Activated CD8-positive, alpha-beta memory T cell treated with anti-CD3 and anti-CD28 coated beads, Interleukin-2, amount 50 U/mL, for 4 hours (primary cell): Measurements from ENCODE around the gene BCAP29.

Experiments used
- DNase-seq: peaks from one replicate; pipeline ENCODE4 v3.0.0-alpha.2; 2020

Gene BCAP29

DNA sequence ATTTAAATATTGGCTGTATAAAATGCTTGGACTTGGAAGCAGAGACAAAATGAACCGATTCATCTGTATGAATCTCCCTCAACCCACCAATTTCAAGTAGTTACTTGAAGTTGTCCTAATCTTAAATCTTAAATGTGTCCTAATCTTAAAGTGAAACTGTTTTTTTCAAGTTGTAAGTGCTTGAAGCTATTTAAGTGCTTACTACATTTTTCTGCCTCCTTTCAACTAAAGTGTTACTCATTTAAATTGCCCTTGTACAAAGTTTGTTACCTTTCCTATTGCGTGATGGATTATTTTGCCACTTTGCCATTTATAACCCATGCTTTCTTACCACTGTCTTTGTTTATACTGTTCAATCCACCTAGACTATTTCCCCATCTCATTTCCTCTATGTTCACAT, 2.8 kb downstream of the BCAP29 start:
- no peak for DNase-seq

GRCh38 chr7:107584716-107585115, 4.7 kb downstream of the BCAP29 start:
- DNase-seq, result no peak

DNA sequence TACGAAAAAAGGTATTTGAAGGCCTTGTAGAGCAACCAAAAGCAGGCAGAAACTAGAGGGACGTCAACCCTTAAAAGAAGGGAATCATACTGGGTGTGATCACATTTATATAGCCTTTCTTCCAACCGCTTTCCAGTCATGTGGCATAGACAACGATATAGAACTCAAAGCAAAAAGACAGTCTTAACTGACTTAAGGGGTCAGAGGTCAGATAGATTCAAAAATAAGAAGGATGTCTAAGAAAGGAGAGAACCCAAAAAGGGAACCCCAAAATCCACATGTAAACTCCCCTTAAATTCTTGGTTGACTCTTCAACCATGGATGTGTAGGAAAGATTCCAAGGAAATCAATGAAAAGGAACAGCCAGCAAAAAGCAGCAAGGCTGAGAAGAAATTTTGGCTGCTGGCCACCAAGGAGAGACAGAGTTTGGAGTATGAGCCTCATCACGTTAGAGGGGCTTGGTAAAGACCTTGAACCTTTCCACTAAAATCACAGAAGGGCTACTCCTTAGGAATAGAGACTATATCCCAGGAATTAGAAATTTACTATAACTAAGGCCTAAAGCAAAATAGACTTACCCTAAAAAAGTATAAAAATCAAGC, 8.6 kb downstream of the BCAP29 start:
- DNase-seq, result no peak

DNA sequence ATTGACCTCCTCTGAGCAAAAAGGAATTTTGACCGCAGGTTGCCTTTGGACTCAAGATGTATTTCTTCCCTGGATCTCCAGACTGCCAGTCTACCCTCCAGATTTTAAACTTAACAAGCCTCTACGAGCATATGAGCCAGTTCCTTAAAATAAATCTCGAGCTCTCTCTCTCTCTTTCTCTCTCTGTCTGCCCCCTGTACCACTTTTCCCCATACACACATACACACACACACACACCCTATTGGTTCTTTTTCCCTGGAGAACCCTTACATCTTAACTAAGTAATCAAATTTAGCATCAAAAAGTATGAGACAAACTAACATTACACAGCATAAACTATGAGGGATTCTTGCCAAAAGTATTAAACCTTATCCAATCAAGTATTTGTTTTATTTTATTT, 11.4 kb downstream of the BCAP29 start:
- no peak for DNase-seq

DNA sequence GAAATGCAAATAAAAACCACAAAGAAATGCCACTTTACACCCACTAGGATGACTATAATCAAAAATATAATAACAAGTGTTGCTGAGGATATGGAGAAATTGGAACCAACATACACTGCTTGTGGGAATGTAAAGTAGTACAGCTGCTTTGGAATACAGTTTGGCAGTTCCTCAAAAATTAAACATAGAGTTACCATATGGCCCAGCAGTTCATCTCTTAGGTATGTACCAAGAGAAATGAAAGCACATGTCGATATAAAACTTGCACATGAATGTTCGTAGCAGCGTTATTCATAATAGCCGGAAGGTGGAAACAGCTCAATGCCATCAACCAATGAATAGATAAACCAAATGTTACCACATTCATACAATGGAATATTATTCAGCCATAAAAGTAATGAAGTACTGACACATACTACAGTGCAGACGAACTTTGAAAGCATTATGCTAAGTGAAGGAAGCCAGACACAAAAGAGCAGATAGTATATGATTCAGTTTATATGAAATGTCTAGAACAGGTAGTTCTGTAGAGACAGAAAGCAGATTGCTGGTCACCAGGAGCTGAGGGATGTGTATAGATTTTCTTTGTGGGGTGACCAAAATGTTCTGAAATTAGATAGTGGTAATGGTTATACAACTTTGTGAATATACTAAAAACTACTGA, 12.4 kb downstream of the BCAP29 start:
- DNase-seq, result no peak

GRCh38 chr7:107593025-107593410, 13.0 kb downstream of the BCAP29 start:
- DNase-seq, result no peak

- no peak for DNase-seq
These were observed 15.1 kb downstream of the BCAP29 start for GRCh38 chr7:107594961-107595737.

DNA sequence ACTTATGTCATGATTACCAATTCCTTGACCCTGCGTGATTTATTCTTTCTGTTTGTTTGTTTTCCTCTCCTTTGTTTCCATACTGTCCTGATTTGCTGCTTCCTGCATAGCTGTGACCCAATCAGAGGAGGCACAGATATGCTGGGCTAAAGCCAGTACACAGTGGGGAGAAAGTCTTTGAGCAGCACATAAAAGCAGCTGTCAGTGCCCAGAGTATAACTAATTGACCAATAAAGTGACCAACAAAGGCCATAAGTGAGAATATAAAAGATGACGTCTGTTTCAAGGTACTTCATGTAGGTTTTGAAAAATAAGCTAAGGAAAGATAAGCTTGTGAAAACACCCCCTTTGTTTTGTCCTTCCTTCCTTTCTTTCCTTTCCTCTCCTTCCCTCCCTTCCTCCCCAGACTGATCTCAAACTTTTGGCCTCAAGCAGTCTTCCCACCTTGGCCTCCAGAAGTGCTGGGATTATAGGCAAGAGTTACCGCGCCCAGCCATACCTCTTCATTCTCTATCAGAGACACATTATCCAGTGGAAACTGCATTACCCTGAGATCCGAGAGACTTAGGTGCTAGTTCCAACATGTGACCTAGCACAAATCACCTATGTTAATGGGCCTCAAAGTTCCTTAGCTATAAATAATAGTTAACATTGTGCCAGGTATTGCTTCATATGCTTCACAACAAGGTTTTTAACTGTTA, 17.0 kb downstream of the BCAP29 start:
- DNase-seq, result no peak

- no peak for DNase-seq
These were observed 17.5 kb downstream of the BCAP29 start for GRCh38 chr7:107597582-107597916.

- DNase-seq, result no peak
These were observed 17.9 kb downstream of the BCAP29 start for GRCh38 chr7:107597953-107598352.

DNA sequence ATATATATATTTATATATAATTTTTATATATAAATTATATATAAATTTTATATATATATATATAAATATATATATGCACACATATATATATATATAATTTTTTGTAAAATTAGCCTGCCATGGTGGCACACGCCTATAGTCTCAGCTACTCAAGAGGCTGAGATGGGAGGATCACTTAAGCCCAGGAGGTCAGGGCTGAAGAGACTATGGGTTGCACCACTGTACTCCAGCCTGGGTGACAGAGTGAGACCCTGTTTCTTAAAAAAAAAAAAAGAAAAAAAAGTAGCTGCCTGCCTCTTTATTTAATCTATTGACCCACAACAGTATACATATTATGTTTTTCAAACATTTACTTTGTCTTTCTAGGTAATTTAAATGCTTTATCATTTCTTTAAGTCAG, 19.2 kb downstream of the BCAP29 start:
- no peak for DNase-seq

DNA sequence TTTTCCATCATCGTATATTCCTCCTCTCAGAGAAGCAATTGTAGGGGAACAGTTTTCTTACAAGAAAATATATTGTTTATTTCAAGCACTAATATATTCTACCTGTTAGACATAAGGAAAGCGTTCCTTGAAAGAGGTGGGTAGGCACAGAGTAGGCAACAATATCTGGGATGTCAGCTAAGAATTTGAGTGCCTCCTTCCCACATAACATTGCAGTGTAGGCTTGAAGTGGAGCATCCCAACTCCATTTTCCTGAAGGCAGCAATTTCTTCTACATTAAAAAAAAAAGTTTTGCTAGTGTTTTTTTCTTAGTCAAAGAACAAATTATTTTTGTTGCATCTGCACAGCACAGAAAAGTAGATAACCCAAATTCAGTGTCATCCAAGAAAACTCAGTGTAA, 20.8 kb downstream of the BCAP29 start:
- no peak for DNase-seq

GRCh38 chr7:107605218-107605815, 25.3 kb downstream of the BCAP29 start:
- no peak for DNase-seq

DNA sequence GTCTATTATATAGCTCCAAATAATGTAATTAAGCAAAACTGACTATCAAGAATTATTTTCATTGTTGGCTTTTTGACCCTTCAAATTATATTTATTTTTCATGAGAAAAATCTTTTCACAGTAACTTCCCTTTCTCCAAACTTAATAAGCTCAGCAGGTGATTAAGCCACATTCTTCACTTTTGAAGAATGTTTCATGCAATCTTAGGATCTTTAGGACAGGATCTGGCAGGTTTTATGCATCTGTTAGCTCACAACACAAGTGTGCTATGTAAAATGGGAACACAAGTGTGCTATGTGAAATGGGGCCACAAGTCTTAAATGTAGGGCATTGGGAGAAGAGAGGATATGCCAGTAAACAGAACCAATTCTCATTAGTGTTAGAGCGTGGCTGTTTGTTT, 26.3 kb downstream of the BCAP29 start:
- no peak for DNase-seq

GRCh38 chr7:107609811-107610261, 29.8 kb downstream of the BCAP29 start:
- no peak for DNase-seq

DNA sequence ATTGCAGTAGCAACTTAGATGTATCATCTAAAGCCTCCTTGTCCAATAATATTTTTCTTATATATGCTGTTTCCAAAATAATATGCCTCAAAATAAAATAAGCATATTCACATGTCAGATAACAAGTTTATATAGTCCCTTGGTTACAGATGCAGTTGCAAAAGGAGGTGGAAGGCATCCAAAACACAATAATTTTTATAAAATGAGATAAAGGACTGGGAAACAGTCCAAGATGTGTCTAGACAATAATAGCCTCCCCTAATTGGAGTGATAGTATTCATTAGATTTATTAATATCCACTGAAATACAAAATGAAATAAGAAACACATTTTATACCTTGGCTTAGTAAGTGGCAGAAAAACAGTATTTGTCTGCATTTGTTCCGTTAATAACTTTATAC, 30.3 kb downstream of the BCAP29 start:
- no peak for DNase-seq

DNA sequence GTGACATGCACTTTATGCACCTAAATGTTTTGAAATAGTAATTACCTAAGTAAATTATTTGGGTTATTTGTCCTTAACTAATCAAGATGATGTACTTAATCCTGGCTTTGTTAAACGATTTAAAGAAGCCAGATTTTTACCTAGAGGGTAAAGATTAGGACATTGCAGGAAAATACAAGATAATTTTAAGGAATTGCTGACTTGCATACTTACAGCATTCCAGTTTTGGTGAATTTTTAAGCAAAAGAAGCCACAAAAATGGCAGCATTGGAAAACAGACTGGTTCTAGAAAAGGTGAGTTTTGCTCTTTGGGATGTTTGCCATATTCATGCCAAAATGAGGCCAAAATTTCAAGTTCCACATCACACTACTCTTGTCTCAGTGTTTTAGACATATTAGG, 33.4 kb downstream of the BCAP29 start:
- no peak for DNase-seq

DNA sequence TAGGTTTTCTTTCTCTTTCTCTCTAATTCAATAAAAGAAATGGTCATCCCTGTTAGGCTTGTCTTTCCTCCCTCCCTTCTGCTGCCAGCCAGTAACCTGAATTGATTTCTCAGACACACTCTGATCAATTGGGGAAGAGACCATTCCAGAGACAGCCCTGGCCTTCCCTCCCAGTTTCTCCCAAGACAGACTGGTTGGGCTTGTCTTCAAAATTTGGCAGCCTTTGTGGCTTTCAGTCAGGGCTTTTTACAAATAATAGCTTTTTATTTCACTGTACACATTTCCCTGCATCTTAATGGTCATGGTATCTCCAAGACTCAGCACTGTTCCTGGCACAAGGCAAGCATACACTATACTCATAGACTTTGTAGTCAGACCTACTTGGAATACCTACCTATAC, 33.9 kb downstream of the BCAP29 start:
- no peak for DNase-seq

- no peak for DNase-seq
These were observed 34.4 kb downstream of the BCAP29 start for GRCh38 chr7:107614425-107614824.

GRCh38 chr7:107615910-107616680, 36.0 kb downstream of the BCAP29 start:
- no peak for DNase-seq

- no peak for DNase-seq
These were observed 42.4 kb downstream of the BCAP29 start for GRCh38 chr7:107622429-107622828.

DNA sequence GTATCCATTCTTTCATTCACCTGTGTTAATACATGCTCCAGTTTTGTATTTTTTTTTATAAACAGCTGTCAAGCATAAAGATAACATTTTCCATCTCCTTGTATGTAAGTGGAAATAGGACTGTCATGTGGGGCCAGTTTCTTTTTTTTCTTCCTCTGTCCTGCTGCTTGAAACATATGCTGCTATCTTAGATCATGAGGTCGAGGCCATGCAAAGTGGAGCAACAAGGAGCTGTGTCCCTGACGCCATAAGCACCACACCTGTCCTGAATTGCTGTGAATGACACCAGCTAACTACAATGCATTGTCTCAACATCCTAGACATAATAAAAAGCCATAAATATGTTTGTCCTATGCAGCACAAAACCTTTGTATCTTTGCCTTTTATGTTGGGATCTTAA, 42.8 kb downstream of the BCAP29 start:
- DNase-seq, result no peak

- no peak for DNase-seq
These were observed 47.0 kb downstream of the BCAP29 start for GRCh38 chr7:107627002-107627401.
